Transverse colon (tissue), 4 donors: Measurements from ENCODE around the gene SLIT1. TPM values are rescaled to one million over a fixed set of nuclear protein-coding genes. Genes with fewer than 3 reads are reported as not detected.

ENCODE experiments used
- DNase-seq: peaks from one replicate; pipeline ENCODE4 v3.0.0-alpha.2; 2019
- H3K27ac ChIP-seq, 4 donors: fragments of 200-600 bp; sonication (generic); 2 replicates each; pipeline ENCODE4 v1.5.1; 2016 to 2018; ENCODE audit warnings: inconsistent platforms in 4 of 4
- H3K27me3 ChIP-seq: fragments of 200-600 bp; sonication (generic); 2 replicates; pipeline ENCODE4 v1.5.1; 2017; ENCODE audit warnings: inconsistent platforms
- H3K36me3 ChIP-seq, 4 donors: fragments of 200-600 bp; sonication (generic); 2 replicates each; pipeline ENCODE4 v1.5.1; 2017 to 2019; ENCODE audit warnings: inconsistent platforms in 4 of 4
- H3K4me1 ChIP-seq, 4 donors: fragments of 200-600 bp; sonication (generic); 2 replicates each; pipeline ENCODE4 v1.5.1; 2017 to 2020; ENCODE audit warnings: inconsistent platforms in 4 of 4
- H3K4me3 ChIP-seq, 4 donors: fragments of 200-600 bp; sonication (generic); 1 replicate in 1 of 4; 2 replicates in 3 of 4; pipeline versions ENCODE4 v1.5.1 to v1.6.1; 2017 to 2019; ENCODE audit warnings: inconsistent platforms in 4 of 4
- H3K9me3 ChIP-seq, 2 donors: fragments of 200-600 bp; sonication (generic); 2 replicates each; pipeline ENCODE4 v1.5.1; 2017 to 2019; ENCODE audit warnings: inconsistent platforms in 2 of 2
- CTCF ChIP-seq, 5 experiments: fragments of 200-600 bp in 3 of 5; fragments of 450-650 bp in 2 of 5; sonication (generic) in 3 of 5; IDR thresholded peaks; 1 replicate in 2 of 5; 2 replicates in 3 of 5; pipeline ENCODE4 v1.5.1; 2016 to 2017; ENCODE audit warnings: antibody characterized with exemption in 5 of 5, inconsistent platforms in 3 of 5, mild to moderate bottlenecking in 2 of 5, moderate library complexity in 1 of 5
- EP300 ChIP-seq: sonication (generic); formaldehyde crosslinking; IDR thresholded peaks from one replicate; pipeline ENCODE4 v1.6.1; 2017; ENCODE audit warnings: antibody characterized with exemption, low read depth
- POLR2A ChIP-seq: fragments of 450-650 bp; IDR thresholded peaks from one replicate; pipeline ENCODE4 v1.6.1; 2016; ENCODE audit warnings: antibody characterized with exemption, mild to moderate bottlenecking, moderate library complexity
- POLR2AphosphoS5 ChIP-seq, 3 donors: sonication (generic); formaldehyde crosslinking; IDR thresholded peaks; one replicate each; pipeline ENCODE4 v1.6.1; 2016; ENCODE audit warnings: antibody characterized with exemption in 3 of 3
- WGBS, 2 donors: methylation state at CpG; one replicate each; pipeline ENCODE4 v1.1.5; 2018; ENCODE audit warnings: low coverage in 1 of 2; 5-methylcytosine and 5-hydroxymethylcytosine counted together
- in situ Hi-C, 4 donors: fragments of 200-750 bp; cut with MboI; loops; one replicate each; pipeline versions ENCODE4 v1.15.0 to v1.15.1; 2017; ENCODE audit warnings: low sequenced_read_pairs in 3 of 4, low pct_ligation_motif_present in 1 of 4, low pct_unique_long_range_greater_than_20kb in 1 of 4
- intact Hi-C: fragments of 100-400 bp; cut with DNase I; formaldehyde crosslinking; loops from one replicate; pipeline ENCODE4 v1.15.1; 2023; ENCODE audit warnings: low total_unique reads
- total RNA-seq, 4 donors: library from RNA; depleted of rRNA; stranded (reverse); fragments of >200 nt; gene quantifications; one replicate each; pipeline ENCODE4 v1.1.0, GENCODE V29; 2016

Gene SLIT1
- total RNA-seq, 4 donors from 2014 or later, result 0.27 to 1.9 (median 0.32) TPM; not detected in 1

DNA sequence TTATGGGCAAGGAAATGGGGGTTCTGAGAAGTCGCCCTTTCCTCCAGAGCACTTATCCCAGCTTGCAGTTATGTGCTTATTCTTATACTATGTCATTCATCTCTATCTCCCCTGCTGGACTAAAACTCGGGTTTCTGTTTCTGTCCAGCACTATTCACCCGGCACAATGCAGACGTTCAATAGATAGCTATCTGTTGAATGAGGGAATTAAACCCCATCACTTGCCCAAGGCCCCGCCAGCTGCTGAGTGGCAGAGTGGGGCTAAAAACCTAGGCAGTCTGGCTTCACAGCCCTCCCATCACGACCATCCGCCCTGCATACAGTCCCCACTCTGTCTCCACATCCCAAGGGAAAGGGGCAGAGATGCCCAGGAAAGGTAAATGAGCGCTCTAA, 5.4 kb downstream of the SLIT1 start:
- intact Hi-C loops (no loop called here), in situ Hi-C loops (no loop called here)
- 80 to 90% methylated on average over 2 to 8 of the region's 8 CpGs for WGBS, 2 donors
- peaks cover 0 to 6% (median under 1%) of the 10 kb centered on the region in 4 donors for H3K4me1 ChIP-seq
- no peaks in the 10 kb centered on the region for H3K36me3 ChIP-seq
- H3K9me3 ChIP-seq, result no peaks in the 10 kb centered on the region
- no peak overlapping the region for H3K4me3 ChIP-seq
- DNase-seq, result no peak
- H3K27ac ChIP-seq, result no peak overlapping the region
- peaks cover 76% of the 10 kb centered on the region for H3K27me3 ChIP-seq
- TF ChIP-seq EP300 (no peak), CTCF (IDR thresholded peaks at IDR 0.05) (no peak), POLR2AphosphoS5 (IDR thresholded peaks at IDR 0.05) (no peak), POLR2A (no peak)

- no peak overlapping the region for H3K4me3 ChIP-seq
- H3K9me3 ChIP-seq, result no peaks in the 10 kb centered on the region
- peak in 2 of 5 experiments; percentile 7 to 9 for TF ChIP-seq CTCF (IDR thresholded peaks at IDR 0.05)
- TF ChIP-seq POLR2A, result no peak
- 23 to 70% methylated on average over 4 to 24 of the region's 26 CpGs for WGBS, 2 donors
- in situ Hi-C loops (no loop called here), intact Hi-C loops (no loop called here)
- DNase-seq, result no peak
- peaks cover 70% of the 10 kb centered on the region for H3K27me3 ChIP-seq
- peaks cover 0 to 4% (median 0%) of the 10 kb centered on the region in 4 donors for H3K4me1 ChIP-seq
- no peaks in the 10 kb centered on the region for H3K36me3 ChIP-seq
- no peak overlapping the region for H3K27ac ChIP-seq
These were observed 5.9 kb downstream of the SLIT1 start for GRCh38 chr10:97179731-97180362.

- H3K27me3 ChIP-seq, result peaks cover 65% of the 10 kb centered on the region
- no peak for DNase-seq
- H3K4me3 ChIP-seq, result no peak overlapping the region
- intact Hi-C loops, result no loop called here
- no peaks in the 10 kb centered on the region for H3K9me3 ChIP-seq
- WGBS, 2 donors, result 42% methylated on average over 6 of the region's 6 CpGs; no CpG with 5 or more reads in 1 of the 2 donors
- no peaks in the 10 kb centered on the region for H3K36me3 ChIP-seq
- H3K4me1 ChIP-seq, result peaks cover 0 to 4% (median 0%) of the 10 kb centered on the region in 4 donors
- TF ChIP-seq EP300, result no peak
- TF ChIP-seq POLR2AphosphoS5 (IDR thresholded peaks at IDR 0.05), result no peak
- TF ChIP-seq POLR2A, result no peak
- no peak for TF ChIP-seq CTCF (IDR thresholded peaks at IDR 0.05)
- H3K27ac ChIP-seq, result no peak overlapping the region
- in situ Hi-C loops, result no loop called here
These were observed 6.4 kb downstream of the SLIT1 start for GRCh38 chr10:97179311-97179710.

DNA sequence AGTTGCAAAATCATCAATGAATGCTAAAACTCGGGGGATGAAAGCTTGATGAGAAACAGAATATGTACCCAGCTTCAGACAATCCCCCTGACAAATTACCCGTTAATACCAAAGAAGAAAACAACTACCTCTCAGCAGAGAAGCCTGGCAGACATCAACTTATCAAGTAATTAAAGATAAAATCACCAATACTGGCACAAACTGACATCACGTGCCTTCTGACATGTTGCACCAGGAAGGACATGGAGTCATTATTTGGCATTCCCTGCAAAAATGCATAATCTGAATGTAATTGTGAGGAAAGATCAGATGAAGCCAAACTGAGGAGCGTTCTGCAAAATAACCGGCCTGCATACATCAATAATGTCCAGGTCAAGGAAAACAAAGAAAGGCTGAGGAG, 7.7 kb downstream of the SLIT1 start:
- no peak overlapping the region for H3K4me3 ChIP-seq
- H3K4me1 ChIP-seq, result peaks cover 0 to 4% (median 0%) of the 10 kb centered on the region in 4 donors
- in situ Hi-C loops, result no loop called here
- H3K27me3 ChIP-seq, result peaks cover 54% of the 10 kb centered on the region
- no peaks in the 10 kb centered on the region for H3K9me3 ChIP-seq
- 66 to 79% methylated on average over 4 to 5 of the region's 5 CpGs for WGBS, 2 donors
- no peaks in the 10 kb centered on the region for H3K36me3 ChIP-seq
- no peak overlapping the region for H3K27ac ChIP-seq
- TF ChIP-seq POLR2AphosphoS5 (IDR thresholded peaks at IDR 0.05) (no peak), POLR2A (no peak), EP300 (no peak), CTCF (IDR thresholded peaks at IDR 0.05) (no peak)
- intact Hi-C loops, result no loop called here
- no peak for DNase-seq
